H9 (cell line): Measurements from ENCODE around the gene HOXD13. TPM values are rescaled to one million over a fixed set of nuclear protein-coding genes. Genes with fewer than 3 reads are reported as not detected.

ENCODE experiments used
- DNase-seq: peaks from one replicate; pipeline ENCODE4 v3.0.0-alpha.2; 2017
- H2AFZ ChIP-seq: one replicate; pipeline ENCODE4 v1.6.1; 2013; ENCODE audit warnings: mild to moderate bottlenecking, low read length, control low read depth, moderate library complexity
- H2AK5ac ChIP-seq: 2 replicates; pipeline ENCODE4 v1.6.1; 2013; ENCODE audit warnings: low read length, control low read depth, mixed read lengths; ENCODE audit not compliant: insufficient read length
- H2BK120ac ChIP-seq: one replicate; pipeline ENCODE4 v1.6.1; 2013; ENCODE audit warnings: low read depth, mild to moderate bottlenecking, low read length, control low read depth, inconsistent platforms; ENCODE audit not compliant: poor library complexity, severe bottlenecking
- H2BK12ac ChIP-seq: 2 replicates; pipeline ENCODE4 v1.6.1; 2013; ENCODE audit warnings: low read length, control low read depth, mixed read lengths, low read depth; ENCODE audit not compliant: insufficient read length
- H2BK15ac ChIP-seq: 2 replicates; pipeline ENCODE4 v1.6.1; 2013; ENCODE audit warnings: low read depth, low read length, control low read depth
- H2BK20ac ChIP-seq: one replicate; pipeline ENCODE4 v1.6.1; 2013; ENCODE audit warnings: low read depth, mild to moderate bottlenecking, low read length, control low read depth, inconsistent platforms; ENCODE audit not compliant: poor library complexity, severe bottlenecking
- H2BK5ac ChIP-seq: 2 replicates; pipeline ENCODE4 v1.6.1; 2013; ENCODE audit warnings: low read length, control low read depth, mixed read lengths; ENCODE audit not compliant: insufficient read length
- H3K14ac ChIP-seq: 2 replicates; pipeline ENCODE4 v1.6.1; 2013; ENCODE audit warnings: low read length, control low read depth; ENCODE audit not compliant: insufficient read depth
- H3K18ac ChIP-seq: 2 replicates; pipeline ENCODE4 v1.6.1; 2013; ENCODE audit warnings: low read depth, mild to moderate bottlenecking, mixed read lengths, low read length, control low read depth; ENCODE audit not compliant: insufficient read length
- H3K23ac ChIP-seq: 2 replicates; pipeline ENCODE4 v1.6.1; 2013; ENCODE audit warnings: low read length, control low read depth, mixed read lengths, low read depth; ENCODE audit not compliant: insufficient read length
- H3K23me2 ChIP-seq: 2 replicates; pipeline ENCODE4 v1.6.1; 2013; ENCODE audit warnings: low read depth, mild to moderate bottlenecking, mixed read lengths, low read length, control low read depth; ENCODE audit not compliant: insufficient read length, poor library complexity, severe bottlenecking
- H3K27ac ChIP-seq: 2 replicates; pipeline ENCODE4 v1.5.1; 2013; ENCODE audit warnings: low read length, control low read depth, mixed read lengths, low read depth; ENCODE audit not compliant: insufficient read length
- H3K27me3 ChIP-seq: 2 replicates; pipeline ENCODE4 v1.6.1; 2013; ENCODE audit warnings: low read length, control low read depth, inconsistent platforms; ENCODE audit not compliant: insufficient read depth
- H3K4ac ChIP-seq: 2 replicates; pipeline ENCODE4 v1.6.1; 2013; ENCODE audit warnings: low read depth, mild to moderate bottlenecking, control low read depth, inconsistent platforms, low read length, moderate library complexity
- H3K4me1 ChIP-seq: 2 replicates; pipeline ENCODE4 v1.6.1; 2013; ENCODE audit warnings: low read length, control low read depth, inconsistent platforms; ENCODE audit not compliant: insufficient read depth
- H3K4me2 ChIP-seq: 2 replicates; pipeline ENCODE4 v1.6.1; 2013; ENCODE audit warnings: low read length, control low read depth, mixed read lengths; ENCODE audit not compliant: insufficient read length, insufficient read depth
- H3K56ac ChIP-seq: 2 replicates; pipeline ENCODE4 v1.6.1; 2013; ENCODE audit warnings: low read depth, mild to moderate bottlenecking, mixed read lengths, low read length, control low read depth; ENCODE audit not compliant: insufficient read length
- H3K79me1 ChIP-seq: 2 replicates; pipeline ENCODE4 v1.6.1; 2013; ENCODE audit warnings: low read depth, mild to moderate bottlenecking, moderate library complexity, low read length, control low read depth, inconsistent platforms; ENCODE audit not compliant: insufficient read depth, poor library complexity, severe bottlenecking
- H3K79me2 ChIP-seq: 2 replicates; pipeline ENCODE4 v1.6.1; 2013; ENCODE audit warnings: low read length, control low read depth, inconsistent platforms; ENCODE audit not compliant: insufficient read depth
- H3K9ac ChIP-seq: 2 replicates; pipeline ENCODE4 v1.6.1; 2013; ENCODE audit warnings: low read length, control low read depth, mixed read lengths; ENCODE audit not compliant: insufficient read length; ENCODE audit errors: extremely low read depth
- H3K9me3 ChIP-seq: one replicate; pipeline ENCODE4 v1.6.1; 2013; ENCODE audit warnings: low read depth, low read length, inconsistent platforms; ENCODE audit not compliant: control insufficient read depth
- H3T11ph ChIP-seq: one replicate; pipeline ENCODE4 v1.6.1; 2013; ENCODE audit warnings: mild to moderate bottlenecking, low read length, control low read depth, inconsistent platforms
- H4K20me1 ChIP-seq: one replicate; pipeline ENCODE4 v1.6.1; 2013; ENCODE audit not compliant: control insufficient read depth, insufficient read length, insufficient read depth
- H4K5ac ChIP-seq: 2 replicates; pipeline ENCODE4 v1.6.1; 2013; ENCODE audit warnings: low read depth, mild to moderate bottlenecking, mixed read lengths, low read length, control low read depth; ENCODE audit not compliant: insufficient read length
- H4K8ac ChIP-seq: replicated peaks from 2 replicates; pipeline ENCODE4 v1.6.1; 2013; ENCODE audit warnings: low read length, control low read depth, mixed read lengths, low read depth; ENCODE audit not compliant: insufficient read length
- H4K91ac ChIP-seq: 2 replicates; pipeline ENCODE4 v1.6.1; 2013; ENCODE audit warnings: low read depth, mild to moderate bottlenecking, moderate library complexity, mixed read lengths, low read length, control low read depth; ENCODE audit not compliant: insufficient read length
- H3K27ac Mint-ChIP-seq, 3 experiments: 2 replicates in 2 of 3; 3 replicates in 1 of 3; pipeline ENCODE4 v1.8.0; 2020 to 2021; ENCODE audit warnings: mixed read lengths in 3 of 3, mild to moderate bottlenecking in 1 of 3, moderate library complexity in 1 of 3
- H3K27me3 Mint-ChIP-seq: 2 replicates; pipeline ENCODE4 v1.8.0; 2021; ENCODE audit warnings: low read depth, mild to moderate bottlenecking, moderate library complexity, mixed read lengths
- H3K36me3 Mint-ChIP-seq, 3 experiments: 2 replicates in 2 of 3; 3 replicates in 1 of 3; pipeline ENCODE4 v1.8.0; 2020 to 2021; ENCODE audit warnings: low read depth in 3 of 3, mixed read lengths in 3 of 3; ENCODE audit not compliant: insufficient read depth in 1 of 3
- H3K4me1 Mint-ChIP-seq, 2 experiments: 2 replicates each; pipeline ENCODE4 v1.8.0; 2020; ENCODE audit warnings: mixed read lengths in 2 of 2
- H3K4me3 Mint-ChIP-seq, 2 experiments: 2 replicates in 1 of 2; 3 replicates in 1 of 2; pipeline ENCODE4 v1.8.0; 2020 to 2021; ENCODE audit warnings: mild to moderate bottlenecking in 2 of 2, mixed read lengths in 2 of 2, moderate library complexity in 1 of 2
- H3K9me3 Mint-ChIP-seq, 2 experiments: 2 replicates in 1 of 2; 3 replicates in 1 of 2; pipeline ENCODE4 v1.8.0; 2020; ENCODE audit warnings: mild to moderate bottlenecking in 2 of 2, mixed read lengths in 2 of 2, moderate library complexity in 1 of 2
- WGBS: extraction: QIAGEN DNeasy Blood & Tissue Kit; methylation state at CpG from one replicate; pipeline ENCODE4 v1.1.7; 2013; ENCODE audit warnings: missing lambda C conversion rate, low lambda C conversion rate, mixed read lengths; ENCODE audit not compliant: insufficient read length; ENCODE audit errors: extremely low coverage; 5-methylcytosine and 5-hydroxymethylcytosine counted together
- total RNA-seq: library from RNA; stranded (reverse); gene quantifications from 2 replicates; pipeline ENCODE4 v1.2.1, GENCODE V29; 2021
- TF ChIP-seq, protein P1 (sequence below): fragments of 200-600 bp; sonication (generic); conservative IDR thresholded peaks from 3 replicates; pipeline ENCODE4 v1.8.0; 2021; ENCODE audit warnings: antibody characterized with exemption, mild to moderate bottlenecking

Gene HOXD13
- total RNA-seq, 1 experiment from 2014 or later = not detected

DNA sequence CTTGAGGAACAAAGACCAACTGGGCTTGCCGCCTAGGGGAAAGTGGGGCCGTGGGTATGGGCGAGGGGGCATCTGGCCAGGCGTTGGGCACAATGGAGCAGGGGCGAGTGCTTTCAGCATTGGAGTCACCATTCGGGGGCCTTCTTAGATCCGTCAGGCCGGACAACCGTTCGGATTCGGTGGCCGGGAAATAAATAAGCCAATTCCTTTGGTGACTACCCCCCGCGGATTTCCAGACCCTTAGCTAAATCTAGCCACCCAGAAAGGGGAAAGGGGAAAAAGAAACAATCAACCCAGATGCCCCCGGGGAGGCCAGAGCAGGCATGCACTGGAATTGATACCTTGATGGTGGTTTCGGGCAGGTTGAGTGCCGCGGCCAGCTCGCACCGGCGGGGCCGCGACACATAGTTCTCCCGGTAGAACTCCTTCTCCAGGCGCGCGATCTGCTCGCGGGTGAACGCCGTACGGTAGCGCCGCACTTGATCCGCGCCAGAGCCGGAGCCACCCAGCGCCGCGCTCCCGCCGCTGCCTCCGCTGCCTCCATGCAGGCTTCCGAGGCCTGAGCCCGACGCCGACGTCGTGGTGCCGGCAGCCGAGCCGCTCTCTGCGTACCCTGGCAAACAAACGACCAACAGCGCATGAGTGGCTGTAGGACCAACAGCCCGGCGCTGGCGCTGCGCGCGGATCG, 10.5 kb upstream of the HOXD13 start:
- Histone ChIP-seq H2BK20ac (no peak overlapping the region), H3K27me3 (peaks cover 88% of the 10 kb centered on the region), H2AFZ (no peak overlapping the region), H3K79me1 (no peaks in the 10 kb centered on the region), H3K79me2 (no peaks in the 10 kb centered on the region), H2AK5ac (no peak overlapping the region), H3K14ac (no peak overlapping the region), H2BK5ac (no peak overlapping the region), H4K8ac (no peak overlapping the region), H3K18ac (no peak overlapping the region), H3K27ac (no peak overlapping the region), H4K20me1 (no peaks in the 10 kb centered on the region), H3K9me3 (no peaks in the 10 kb centered on the region), H2BK120ac (no peak overlapping the region), H3K23ac (no peak overlapping the region), H3K56ac (no peak overlapping the region), H2BK15ac (no peak overlapping the region), H2BK12ac (no peak overlapping the region), H3K9ac (no peak overlapping the region), H3K23me2 (peaks cover 7% of the 10 kb centered on the region), H3T11ph (no peak overlapping the region), H3K4ac (no peak overlapping the region), H3K4me2 (no peak overlapping the region), H4K5ac (no peak overlapping the region), H3K4me1 (no peaks in the 10 kb centered on the region), H4K91ac (no peak overlapping the region)
- WGBS = no CpG with 5 or more reads among the region's 62 CpGs
- peaks cover 5 to 9% of the 10 kb centered on the region in 2 experiments; a peak in 4 of 5 replicates for H3K9me3 Mint-ChIP-seq
- TF ChIP-seq, protein P1, sequence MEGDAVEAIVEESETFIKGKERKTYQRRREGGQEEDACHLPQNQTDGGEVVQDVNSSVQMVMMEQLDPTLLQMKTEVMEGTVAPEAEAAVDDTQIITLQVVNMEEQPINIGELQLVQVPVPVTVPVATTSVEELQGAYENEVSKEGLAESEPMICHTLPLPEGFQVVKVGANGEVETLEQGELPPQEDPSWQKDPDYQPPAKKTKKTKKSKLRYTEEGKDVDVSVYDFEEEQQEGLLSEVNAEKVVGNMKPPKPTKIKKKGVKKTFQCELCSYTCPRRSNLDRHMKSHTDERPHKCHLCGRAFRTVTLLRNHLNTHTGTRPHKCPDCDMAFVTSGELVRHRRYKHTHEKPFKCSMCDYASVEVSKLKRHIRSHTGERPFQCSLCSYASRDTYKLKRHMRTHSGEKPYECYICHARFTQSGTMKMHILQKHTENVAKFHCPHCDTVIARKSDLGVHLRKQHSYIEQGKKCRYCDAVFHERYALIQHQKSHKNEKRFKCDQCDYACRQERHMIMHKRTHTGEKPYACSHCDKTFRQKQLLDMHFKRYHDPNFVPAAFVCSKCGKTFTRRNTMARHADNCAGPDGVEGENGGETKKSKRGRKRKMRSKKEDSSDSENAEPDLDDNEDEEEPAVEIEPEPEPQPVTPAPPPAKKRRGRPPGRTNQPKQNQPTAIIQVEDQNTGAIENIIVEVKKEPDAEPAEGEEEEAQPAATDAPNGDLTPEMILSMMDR = no peak
- H3K27ac Mint-ChIP-seq = no peak overlapping the region
- peaks cover 20 to 46% of the 10 kb centered on the region in 2 experiments for H3K4me1 Mint-ChIP-seq
- no peaks in the 10 kb centered on the region for H3K36me3 Mint-ChIP-seq
- H3K4me3 Mint-ChIP-seq = peak overlapping the region in 1 of 2 experiments; percentile 35; a peak in 1 of 5 replicates
- peak; percentile 62 for DNase-seq
- peaks cover 96% of the 10 kb centered on the region for H3K27me3 Mint-ChIP-seq
